ENCODE results near the gene GNG12.

GNG12 gene

DNA sequence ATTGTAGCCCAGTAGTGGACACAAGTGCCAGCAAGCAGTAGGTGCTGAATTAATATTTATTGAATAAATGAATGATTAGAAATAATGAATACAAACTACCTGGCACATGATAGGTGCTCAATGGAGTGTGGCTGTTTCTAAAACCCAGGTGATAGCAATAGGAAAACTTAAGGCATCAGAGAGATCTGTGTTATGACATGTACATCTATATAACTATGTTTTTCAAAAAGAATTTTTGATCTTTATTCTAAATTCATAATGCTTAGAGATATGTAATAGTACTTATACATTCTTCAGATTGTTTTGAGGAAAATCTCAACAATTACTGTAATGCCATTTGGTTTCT lies 143.3 kb downstream of the GNG12 start:
- TF ChIP-seq, protein P1, sequence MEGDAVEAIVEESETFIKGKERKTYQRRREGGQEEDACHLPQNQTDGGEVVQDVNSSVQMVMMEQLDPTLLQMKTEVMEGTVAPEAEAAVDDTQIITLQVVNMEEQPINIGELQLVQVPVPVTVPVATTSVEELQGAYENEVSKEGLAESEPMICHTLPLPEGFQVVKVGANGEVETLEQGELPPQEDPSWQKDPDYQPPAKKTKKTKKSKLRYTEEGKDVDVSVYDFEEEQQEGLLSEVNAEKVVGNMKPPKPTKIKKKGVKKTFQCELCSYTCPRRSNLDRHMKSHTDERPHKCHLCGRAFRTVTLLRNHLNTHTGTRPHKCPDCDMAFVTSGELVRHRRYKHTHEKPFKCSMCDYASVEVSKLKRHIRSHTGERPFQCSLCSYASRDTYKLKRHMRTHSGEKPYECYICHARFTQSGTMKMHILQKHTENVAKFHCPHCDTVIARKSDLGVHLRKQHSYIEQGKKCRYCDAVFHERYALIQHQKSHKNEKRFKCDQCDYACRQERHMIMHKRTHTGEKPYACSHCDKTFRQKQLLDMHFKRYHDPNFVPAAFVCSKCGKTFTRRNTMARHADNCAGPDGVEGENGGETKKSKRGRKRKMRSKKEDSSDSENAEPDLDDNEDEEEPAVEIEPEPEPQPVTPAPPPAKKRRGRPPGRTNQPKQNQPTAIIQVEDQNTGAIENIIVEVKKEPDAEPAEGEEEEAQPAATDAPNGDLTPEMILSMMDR (IDR thresholded peaks at IDR 0.05; ENCODE audit: borderline replicate concordance, control extremely low read depth, extremely low read depth, insufficient read depth, missing control alignments): no peak
- DNase-seq (ENCODE audit: low spot score): no peak
- in situ Hi-C loops (cut with MboI; ENCODE audit: low sequenced_read_pairs, unreplicated experiment): no loop called here

DNA sequence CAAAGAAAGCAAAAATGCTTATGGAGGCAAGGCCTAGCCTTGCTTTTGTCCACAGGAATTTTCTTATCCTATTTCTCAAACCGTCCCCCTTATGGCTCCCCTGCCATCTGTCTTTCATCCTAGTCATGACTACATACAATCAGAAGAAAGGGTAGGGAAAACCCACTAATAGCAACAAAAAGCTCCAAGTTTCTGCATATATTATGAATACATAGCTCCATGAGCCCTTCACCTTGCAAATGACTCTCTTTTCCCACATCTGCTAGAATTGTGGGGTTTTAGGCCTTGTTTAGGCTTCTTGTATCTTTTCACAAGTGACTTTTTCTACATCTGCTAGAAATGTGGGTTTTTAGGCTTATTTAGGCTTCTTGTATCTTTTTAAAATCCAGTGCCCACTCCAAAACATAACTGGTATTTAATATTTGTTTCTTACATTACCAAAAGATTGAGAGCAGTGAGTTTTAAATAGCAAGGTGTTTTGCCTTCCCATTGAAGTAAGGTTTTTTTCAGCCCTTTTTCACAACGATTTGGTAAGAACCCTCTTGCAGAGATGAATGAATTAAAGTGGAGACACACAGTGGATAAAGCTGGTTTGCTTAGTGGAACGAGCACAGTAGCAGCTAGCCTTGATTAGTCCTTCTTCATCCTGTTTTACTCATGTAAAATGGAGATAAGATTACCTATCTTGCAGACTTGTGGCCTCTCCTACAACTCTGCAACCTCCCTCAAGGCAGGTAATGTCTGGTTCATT lies 143.8 kb downstream of the GNG12 start:
- in situ Hi-C loops (cut with MboI; ENCODE audit: low sequenced_read_pairs, unreplicated experiment): no loop called here
- no peak for DNase-seq (ENCODE audit: low spot score)
- TF ChIP-seq, protein P1 (IDR thresholded peaks at IDR 0.05; ENCODE audit: borderline replicate concordance, control extremely low read depth, extremely low read depth, insufficient read depth, missing control alignments): no peak

DNA sequence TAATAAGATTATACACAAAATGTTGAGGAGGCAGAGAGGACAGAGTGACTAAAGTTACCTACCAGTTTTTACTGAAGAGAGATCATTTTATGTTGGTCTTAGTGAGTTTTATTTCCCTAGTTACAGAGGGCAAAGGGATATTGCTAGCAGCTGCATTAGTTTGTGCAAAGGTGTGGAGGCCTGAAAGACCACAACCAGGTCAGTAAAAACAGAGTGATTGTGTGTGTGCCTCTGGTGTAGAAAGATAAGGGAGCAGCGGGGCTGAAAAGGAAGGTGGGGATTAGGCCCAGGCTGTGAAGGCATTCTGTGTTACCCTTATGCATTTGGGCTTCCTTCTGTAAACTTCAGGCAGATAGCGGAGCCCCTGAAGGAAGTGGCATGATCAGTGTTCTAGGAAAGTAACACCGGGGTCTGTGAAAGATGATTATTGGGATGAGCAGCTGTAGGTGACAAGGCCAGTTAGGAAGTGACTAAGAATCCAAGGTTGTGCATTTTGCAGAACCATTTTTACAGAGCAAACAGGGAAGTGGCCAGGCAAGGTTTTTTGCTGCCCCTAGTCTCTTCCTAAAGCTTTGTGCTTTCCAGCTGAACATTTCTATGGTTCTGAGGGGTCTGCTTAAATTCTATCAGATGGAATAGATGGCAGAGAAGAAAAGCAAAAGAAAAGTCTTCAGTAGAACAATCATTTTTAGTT lies 144.6 kb downstream of the GNG12 start:
- DNase-seq (ENCODE audit: low spot score): no peak
- TF ChIP-seq, protein P1 (IDR thresholded peaks at IDR 0.05; ENCODE audit: borderline replicate concordance, control extremely low read depth, extremely low read depth, insufficient read depth, missing control alignments): no peak
- in situ Hi-C loops (cut with MboI; ENCODE audit: low sequenced_read_pairs, unreplicated experiment): no loop called here

DNA sequence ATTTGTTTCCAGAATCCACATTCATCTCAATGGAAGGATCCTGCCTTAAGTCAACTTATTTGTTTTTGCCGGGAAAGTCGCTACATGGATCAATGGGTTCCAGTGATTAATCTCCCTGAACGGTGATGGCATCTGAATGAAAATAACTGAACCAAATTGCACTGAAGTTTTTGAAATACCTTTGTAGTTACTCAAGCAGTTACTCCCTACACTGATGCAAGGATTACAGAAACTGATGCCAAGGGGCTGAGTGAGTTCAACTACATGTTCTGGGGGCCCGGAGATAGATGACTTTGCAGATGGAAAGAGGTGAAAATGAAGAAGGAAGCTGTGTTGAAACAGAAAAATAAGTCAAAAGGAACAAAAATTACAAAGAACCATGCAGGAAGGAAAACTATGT lies 145.6 kb downstream of the GNG12 start:
- in situ Hi-C loops (cut with MboI; ENCODE audit: low sequenced_read_pairs, unreplicated experiment): no loop called here
- DNase-seq (ENCODE audit: low spot score): no peak
- TF ChIP-seq, protein P1 (IDR thresholded peaks at IDR 0.05; ENCODE audit: borderline replicate concordance, control extremely low read depth, extremely low read depth, insufficient read depth, missing control alignments): no peak

DNA sequence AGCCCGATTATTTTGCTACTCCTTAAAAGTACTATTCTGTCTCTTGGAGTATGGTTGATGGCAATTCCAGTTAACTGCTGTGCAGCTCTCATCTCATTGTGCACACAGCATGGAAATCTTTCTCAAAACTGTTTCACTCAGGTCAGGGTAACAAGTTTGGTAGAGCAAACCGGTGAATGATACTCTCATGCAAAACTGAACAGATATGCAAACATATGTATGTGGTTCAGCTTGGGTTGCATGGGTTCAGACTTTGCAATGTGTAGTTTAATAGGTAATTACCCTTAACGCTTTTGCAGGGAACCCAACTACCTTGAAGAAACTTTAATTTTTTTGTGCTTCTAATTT lies 146.1 kb downstream of the GNG12 start:
- in situ Hi-C loops (cut with MboI; ENCODE audit: low sequenced_read_pairs, unreplicated experiment): no loop called here
- TF ChIP-seq, protein P1 (IDR thresholded peaks at IDR 0.05; ENCODE audit: borderline replicate concordance, control extremely low read depth, extremely low read depth, insufficient read depth, missing control alignments): no peak
- no peak for DNase-seq (ENCODE audit: low spot score)

DNA sequence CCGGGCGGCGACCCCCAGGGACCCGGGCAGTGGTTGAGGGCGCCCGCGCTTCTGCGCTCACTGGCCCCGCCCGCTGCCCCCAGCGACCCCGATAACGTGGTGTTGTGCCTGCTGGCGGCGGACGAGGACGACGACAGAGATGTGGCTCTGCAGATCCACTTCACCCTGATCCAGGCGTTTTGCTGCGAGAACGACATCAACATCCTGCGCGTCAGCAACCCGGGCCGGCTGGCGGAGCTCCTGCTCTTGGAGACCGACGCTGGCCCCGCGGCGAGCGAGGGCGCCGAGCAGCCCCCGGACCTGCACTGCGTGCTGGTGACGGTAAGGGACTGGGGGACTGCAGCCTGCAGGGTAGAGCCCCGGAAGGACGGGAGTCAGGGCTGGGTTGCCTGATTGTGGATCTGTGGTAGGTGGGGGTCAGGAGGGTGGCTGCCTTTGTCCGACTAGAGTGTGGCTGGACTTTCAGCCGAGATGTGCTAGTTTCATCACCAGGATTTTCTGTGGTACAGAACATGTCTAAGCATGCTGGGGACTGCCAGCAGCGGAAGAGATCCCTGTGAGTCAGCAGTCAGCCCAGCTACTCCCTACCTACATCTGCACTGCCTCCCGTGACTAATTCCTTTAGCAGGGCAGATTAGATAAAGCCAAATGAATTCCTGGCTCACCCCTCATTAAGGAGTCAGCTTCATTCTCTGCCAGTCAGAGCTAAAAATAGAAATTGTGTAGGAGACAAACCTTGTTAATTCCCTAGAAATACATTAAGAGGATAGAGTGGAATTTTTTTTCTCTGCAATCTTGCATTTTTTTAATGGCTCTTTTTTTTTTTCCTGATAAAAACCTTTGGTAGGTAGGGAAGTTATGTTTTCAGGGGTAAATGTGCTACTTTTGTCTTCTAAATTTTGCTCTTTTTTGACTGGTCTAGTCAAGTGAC lies 146.7 kb downstream of the GNG12 start:
- DNase-seq (ENCODE audit: low spot score): peak; percentile 58
- in situ Hi-C loops (cut with MboI; ENCODE audit: low sequenced_read_pairs, unreplicated experiment): no loop called here
- TF ChIP-seq, protein P1 (IDR thresholded peaks at IDR 0.05; ENCODE audit: borderline replicate concordance, control extremely low read depth, extremely low read depth, insufficient read depth, missing control alignments): no peak
